GM10266 (cell line): ENCODE data around the gene ZNF441.
"Not testable (repeated sequence)": the region's sequence is repeated elsewhere in the genome, so short reads cannot be mapped to it uniquely, and the experiment has no call there.

ENCODE experiments used
- DNase-seq: peaks from one replicate; pipeline ENCODE4 v3.0.0; 2012; ENCODE audit errors: extremely low spot score
- TF ChIP-seq, protein P1 (sequence below): IDR thresholded peaks from 2 replicates; pipeline ENCODE4 v1.5.1; 2012; ENCODE audit warnings: mild to moderate bottlenecking, low read depth; ENCODE audit not compliant: control insufficient read depth, insufficient read depth; ENCODE audit errors: missing control alignments

The ZNF441 gene

DNA sequence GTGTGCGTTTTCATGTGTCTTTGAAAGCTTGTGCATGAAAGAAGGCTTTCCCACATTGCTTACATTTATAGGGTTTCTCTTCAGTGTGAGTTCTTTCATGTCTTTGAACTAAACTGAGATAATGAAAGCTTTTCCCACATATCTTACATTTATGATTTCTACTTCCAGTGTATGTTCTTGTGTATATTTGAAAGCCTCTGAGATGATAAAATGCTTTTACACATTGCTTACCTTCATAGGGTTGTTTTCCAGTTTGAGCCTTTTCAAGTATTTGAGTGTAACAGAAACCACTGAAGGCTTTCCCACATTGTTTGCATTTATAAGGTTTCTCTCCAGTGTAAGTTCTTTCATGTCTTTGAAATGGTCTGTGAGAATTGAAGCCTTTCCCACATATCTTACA is 9.8 kb upstream of the ZNF441 start:
- TF ChIP-seq, protein P1, sequence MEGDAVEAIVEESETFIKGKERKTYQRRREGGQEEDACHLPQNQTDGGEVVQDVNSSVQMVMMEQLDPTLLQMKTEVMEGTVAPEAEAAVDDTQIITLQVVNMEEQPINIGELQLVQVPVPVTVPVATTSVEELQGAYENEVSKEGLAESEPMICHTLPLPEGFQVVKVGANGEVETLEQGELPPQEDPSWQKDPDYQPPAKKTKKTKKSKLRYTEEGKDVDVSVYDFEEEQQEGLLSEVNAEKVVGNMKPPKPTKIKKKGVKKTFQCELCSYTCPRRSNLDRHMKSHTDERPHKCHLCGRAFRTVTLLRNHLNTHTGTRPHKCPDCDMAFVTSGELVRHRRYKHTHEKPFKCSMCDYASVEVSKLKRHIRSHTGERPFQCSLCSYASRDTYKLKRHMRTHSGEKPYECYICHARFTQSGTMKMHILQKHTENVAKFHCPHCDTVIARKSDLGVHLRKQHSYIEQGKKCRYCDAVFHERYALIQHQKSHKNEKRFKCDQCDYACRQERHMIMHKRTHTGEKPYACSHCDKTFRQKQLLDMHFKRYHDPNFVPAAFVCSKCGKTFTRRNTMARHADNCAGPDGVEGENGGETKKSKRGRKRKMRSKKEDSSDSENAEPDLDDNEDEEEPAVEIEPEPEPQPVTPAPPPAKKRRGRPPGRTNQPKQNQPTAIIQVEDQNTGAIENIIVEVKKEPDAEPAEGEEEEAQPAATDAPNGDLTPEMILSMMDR = no peak
- no peak for DNase-seq

- no peak for DNase-seq
Observed at GRCh38 chr19:11759805-11760204, 7.0 kb upstream of the ZNF441 start.

GRCh38 chr19:11763117-11763516 is 3.7 kb upstream of the ZNF441 start:
- no peak for DNase-seq
- TF ChIP-seq, protein P1 = no peak

More at GRCh38 chr19:11759805-11760204, 7.0 kb upstream of the ZNF441 start:
- TF ChIP-seq, protein P1 = no peak

DNA sequence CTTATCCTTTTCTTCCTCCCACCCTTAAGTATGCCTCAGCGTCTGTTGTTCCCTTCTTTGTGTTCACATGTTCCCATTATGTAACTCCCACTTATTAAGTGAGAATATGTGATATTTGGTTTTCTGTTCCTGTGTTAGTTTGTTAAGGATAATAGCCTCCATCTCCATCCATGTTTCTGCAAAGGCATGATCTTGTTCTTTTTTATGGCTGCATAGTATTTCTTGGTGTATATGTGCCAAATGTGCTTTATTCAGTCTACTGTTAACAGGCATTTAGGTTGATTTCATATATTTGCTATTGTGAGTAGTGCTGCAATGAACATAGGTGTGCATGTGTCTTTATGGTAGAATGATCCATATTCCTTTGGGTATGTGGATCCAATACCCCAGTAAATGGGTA is 3.2 kb upstream of the ZNF441 start:
- TF ChIP-seq, protein P1 = no peak
- no peak for DNase-seq

GRCh38 chr19:11767633-11768133 is 883 bp downstream of the ZNF441 start:
- DNase-seq = peak; percentile 33
- TF ChIP-seq, protein P1 = no peak

- TF ChIP-seq, protein P1 = no peak
- DNase-seq = no peak
Observed at GRCh38 chr19:11769995-11770394, 3.2 kb downstream of the ZNF441 start.

GRCh38 chr19:11771520-11771919 is 4.7 kb downstream of the ZNF441 start:
- not testable (repeated sequence) for DNase-seq

DNA sequence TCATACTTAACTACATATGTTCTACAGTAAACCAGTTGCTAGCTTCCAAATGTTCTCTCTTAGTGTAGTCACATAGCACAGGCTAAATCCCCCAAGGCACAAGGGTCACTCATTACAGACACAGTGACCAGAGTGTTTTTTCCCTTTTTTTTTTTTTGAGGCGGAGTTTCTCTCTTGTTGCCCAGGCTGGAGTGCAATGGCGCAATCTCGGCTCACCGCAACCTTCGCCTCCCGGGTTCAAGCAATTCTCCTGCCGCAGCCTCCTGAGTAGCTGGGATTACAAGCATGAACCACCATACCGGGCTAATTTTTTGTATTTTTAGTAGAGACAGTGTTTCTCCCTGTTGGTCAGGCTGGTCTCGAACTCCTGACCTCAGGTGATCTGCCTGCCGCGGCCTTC is 9.9 kb downstream of the ZNF441 start:
- not testable (repeated sequence) for DNase-seq
